ENCODE data around the gene MTA1.
A peak's percentile ranks its signal among the peaks of the same experiment; 100 is the strongest.

MTA1 gene

GRCh38 chr14:105486163-105486973, 66.7 kb downstream of the MTA1 start, which contains the start of gene CRIP1:
Gene CRIP1, plus strand, starts transcription at chr14:105486886. Its CDS starts 374 bp downstream, at chr14:105487260.
- peak within 1 kb of the TSS; percentile 50; the same call in 1 of the 2 replicates for H3K4me3 ChIP-seq (ENCODE audit: low read length)
- no peak within 1 kb of the TSS for H3K27ac ChIP-seq (ENCODE audit: low read length)
- no peaks in the 10 kb centered on the region for H3K36me3 ChIP-seq (ENCODE audit: insufficient read depth, low read depth, low read length)
- H3K27me3 ChIP-seq (ENCODE audit: insufficient read depth, low read length), result peaks cover 84% of the 10 kb centered on the region
- peaks cover 4% of the 10 kb centered on the region; the same call in 1 of the 2 replicates for H3K4me1 ChIP-seq (ENCODE audit: insufficient read depth, low read length)
- no peak within 1 kb of the TSS for H3K9ac ChIP-seq (ENCODE audit: low read depth, low read length)
- H3K9me3 ChIP-seq (ENCODE audit: insufficient read depth, low read depth, low read length), result no peaks in the 10 kb centered on the region

DNA sequence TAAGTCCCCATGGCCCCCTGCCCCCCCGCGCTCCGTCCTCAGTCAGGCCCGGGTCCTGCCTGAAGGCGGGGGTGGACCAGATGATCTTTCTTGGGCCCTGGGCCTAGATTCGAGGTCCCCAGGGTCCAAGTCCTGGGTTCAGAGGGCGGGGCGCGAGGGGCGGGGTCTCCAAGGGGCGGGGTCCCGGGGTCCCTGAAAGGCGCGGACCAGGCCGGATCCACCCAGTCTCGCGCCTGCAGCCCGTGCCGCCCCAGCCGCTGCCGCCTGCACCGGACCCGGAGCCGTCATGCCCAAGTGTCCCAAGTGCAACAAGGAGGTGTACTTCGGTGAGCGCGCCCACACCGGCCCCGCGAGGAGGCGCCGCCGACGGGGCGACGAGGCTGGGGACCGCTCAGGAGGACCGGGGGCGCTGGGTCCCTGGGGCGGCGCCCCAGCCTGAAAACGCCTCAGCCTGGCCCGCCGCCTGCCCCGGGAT, 67.4 kb downstream of the MTA1 start:
- H3K27ac ChIP-seq (ENCODE audit: low read length), result no peak overlapping the region
- H3K4me1 ChIP-seq (ENCODE audit: insufficient read depth, low read length), result peaks cover 4% of the 10 kb centered on the region; the same call in 1 of the 2 replicates
- peak overlapping the region; percentile 50; the same call in 1 of the 2 replicates for H3K4me3 ChIP-seq (ENCODE audit: low read length)
- H3K9me3 ChIP-seq (ENCODE audit: insufficient read depth, low read depth, low read length), result no peaks in the 10 kb centered on the region
- no peak overlapping the region for H3K9ac ChIP-seq (ENCODE audit: low read depth, low read length)
- no peaks in the 10 kb centered on the region for H3K36me3 ChIP-seq (ENCODE audit: insufficient read depth, low read depth, low read length)
- peaks cover 78% of the 10 kb centered on the region for H3K27me3 ChIP-seq (ENCODE audit: insufficient read depth, low read length)

DNA sequence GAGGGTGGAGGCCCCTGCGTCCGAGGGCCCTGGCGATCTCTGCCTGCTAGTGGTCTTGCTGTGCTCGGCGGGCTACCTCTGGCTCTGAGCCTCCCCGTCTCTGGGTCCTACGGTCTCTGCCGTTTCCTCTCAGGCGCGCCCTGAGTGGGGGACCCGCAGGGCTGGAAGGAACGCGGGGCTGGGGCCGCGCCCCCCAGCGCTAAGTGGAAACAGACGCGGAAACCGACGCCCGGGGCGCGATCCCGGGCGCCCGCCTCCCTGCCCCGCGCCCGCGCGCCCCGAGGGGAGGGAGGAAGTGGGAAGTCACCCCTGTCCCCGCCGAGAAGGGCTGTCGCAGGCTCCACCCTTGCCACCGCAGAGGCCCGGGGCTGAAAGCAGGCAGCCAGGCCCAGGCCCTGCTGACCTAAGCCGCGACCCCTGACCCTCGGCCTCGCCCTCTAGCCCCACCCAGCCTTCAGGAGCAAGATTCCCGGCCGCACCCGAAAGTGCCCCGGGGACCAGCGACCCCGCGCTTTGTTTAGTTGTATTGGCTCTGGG, 67.9 kb downstream of the MTA1 start:
- no peak overlapping the region for H3K27ac ChIP-seq (ENCODE audit: low read length)
- H3K4me1 ChIP-seq (ENCODE audit: insufficient read depth, low read length), result peaks cover 4% of the 10 kb centered on the region; the same call in 1 of the 2 replicates
- peak overlapping the region; percentile 50; the same call in 1 of the 2 replicates for H3K4me3 ChIP-seq (ENCODE audit: low read length)
- no peaks in the 10 kb centered on the region for H3K36me3 ChIP-seq (ENCODE audit: insufficient read depth, low read depth, low read length)
- H3K27me3 ChIP-seq (ENCODE audit: insufficient read depth, low read length), result peaks cover 73% of the 10 kb centered on the region
- H3K9ac ChIP-seq (ENCODE audit: low read depth, low read length), result no peak overlapping the region
- no peaks in the 10 kb centered on the region for H3K9me3 ChIP-seq (ENCODE audit: insufficient read depth, low read depth, low read length)

DNA sequence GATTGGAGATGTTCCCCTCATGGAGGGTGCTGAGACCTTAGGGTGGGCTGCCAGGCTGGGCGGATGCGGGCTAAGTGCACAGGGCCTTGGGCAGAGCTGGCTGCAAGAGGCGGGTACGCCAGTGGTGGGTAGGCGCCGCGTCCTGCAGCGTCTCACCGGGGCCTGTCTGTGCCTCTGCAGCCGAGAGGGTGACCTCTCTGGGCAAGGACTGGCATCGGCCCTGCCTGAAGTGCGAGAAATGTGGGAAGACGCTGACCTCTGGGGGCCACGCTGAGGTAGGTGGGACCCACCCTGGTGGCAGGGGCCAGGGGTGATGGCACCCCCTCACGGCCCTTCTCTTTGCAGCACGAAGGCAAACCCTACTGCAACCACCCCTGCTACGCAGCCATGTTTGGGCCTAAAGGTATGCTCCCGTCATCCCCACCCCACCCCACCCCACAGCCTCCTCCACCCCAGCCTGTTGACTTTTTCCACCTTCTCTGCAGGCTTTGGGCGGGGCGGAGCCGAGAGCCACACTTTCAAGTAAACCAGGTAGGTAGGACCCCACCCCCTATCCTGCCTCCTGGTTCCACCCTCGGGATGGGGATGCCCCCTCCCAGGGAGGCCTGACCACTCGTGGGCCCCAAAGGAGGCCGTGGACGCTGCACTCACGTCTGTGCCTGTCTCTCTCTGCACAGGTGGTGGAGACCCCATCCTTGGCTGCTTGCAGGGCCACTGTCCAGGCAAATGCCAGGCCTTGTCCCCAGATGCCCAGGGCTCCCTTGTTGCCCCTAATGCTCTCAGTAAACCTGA, 68.6 kb downstream of the MTA1 start:
- Histone ChIP-seq H3K4me1 (ENCODE audit: insufficient read depth, low read length) (peaks cover 4% of the 10 kb centered on the region; the same call in 1 of the 2 replicates), H3K4me3 (ENCODE audit: low read length) (no peak overlapping the region), H3K9me3 (ENCODE audit: insufficient read depth, low read depth, low read length) (no peaks in the 10 kb centered on the region), H3K27ac (ENCODE audit: low read length) (no peak overlapping the region), H3K27me3 (ENCODE audit: insufficient read depth, low read length) (peaks cover 66% of the 10 kb centered on the region), H3K9ac (ENCODE audit: low read depth, low read length) (no peak overlapping the region), H3K36me3 (ENCODE audit: insufficient read depth, low read depth, low read length) (no peaks in the 10 kb centered on the region)

DNA sequence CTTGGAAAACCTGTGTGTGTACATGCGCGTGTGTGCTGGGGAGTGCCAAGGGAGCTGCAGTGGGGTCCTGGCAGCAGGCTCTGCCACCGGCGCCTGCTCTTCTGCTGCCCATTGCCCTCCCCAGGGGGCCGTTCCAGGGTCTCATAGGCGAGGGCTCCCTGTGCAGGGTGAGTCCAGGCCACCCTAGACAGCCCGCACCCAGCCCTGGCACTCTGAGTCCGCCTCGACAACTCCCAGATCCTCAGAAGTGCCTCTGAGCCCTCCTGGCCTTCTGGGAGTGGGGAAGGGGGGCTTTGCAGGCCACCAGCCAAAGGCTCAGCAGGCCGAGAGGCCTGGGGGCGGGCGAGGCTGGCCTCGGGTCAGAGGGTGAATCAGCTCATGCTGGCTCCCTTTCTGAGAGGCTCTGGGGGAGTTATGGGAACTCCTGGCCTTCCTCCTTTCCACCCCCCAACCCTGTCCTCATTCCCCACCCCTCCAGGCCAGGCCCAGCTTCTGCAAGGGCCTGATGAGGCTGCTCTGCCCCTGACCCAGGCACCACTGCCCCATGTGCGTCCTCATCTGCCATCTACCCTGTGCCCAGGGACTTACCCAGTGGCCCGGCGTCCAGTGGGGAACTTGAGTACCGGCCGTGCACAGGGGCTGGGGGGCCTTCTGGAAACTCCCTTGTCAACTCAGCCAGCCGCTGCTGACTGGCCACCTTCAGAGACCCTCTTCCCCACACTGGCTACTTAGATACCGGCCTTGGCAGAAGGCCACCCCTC, 69.3 kb downstream of the MTA1 start:
- no peaks in the 10 kb centered on the region for H3K9me3 ChIP-seq (ENCODE audit: insufficient read depth, low read depth, low read length)
- H3K4me1 ChIP-seq (ENCODE audit: insufficient read depth, low read length), result peaks cover 4% of the 10 kb centered on the region; the same call in 1 of the 2 replicates
- no peak overlapping the region for H3K9ac ChIP-seq (ENCODE audit: low read depth, low read length)
- H3K4me3 ChIP-seq (ENCODE audit: low read length), result peak overlapping the region; percentile 50; the same call in 1 of the 2 replicates
- H3K27me3 ChIP-seq (ENCODE audit: insufficient read depth, low read length), result peaks cover 63% of the 10 kb centered on the region
- H3K27ac ChIP-seq (ENCODE audit: low read length), result no peak overlapping the region
- no peaks in the 10 kb centered on the region for H3K36me3 ChIP-seq (ENCODE audit: insufficient read depth, low read depth, low read length)

- peaks cover 4% of the 10 kb centered on the region; the same call in 1 of the 2 replicates for H3K4me1 ChIP-seq (ENCODE audit: insufficient read depth, low read length)
- H3K27me3 ChIP-seq (ENCODE audit: insufficient read depth, low read length), result peaks cover 56% of the 10 kb centered on the region
- H3K27ac ChIP-seq (ENCODE audit: low read length), result no peak overlapping the region
- no peaks in the 10 kb centered on the region for H3K9me3 ChIP-seq (ENCODE audit: insufficient read depth, low read depth, low read length)
- H3K9ac ChIP-seq (ENCODE audit: low read depth, low read length), result no peak overlapping the region
- no peaks in the 10 kb centered on the region for H3K36me3 ChIP-seq (ENCODE audit: insufficient read depth, low read depth, low read length)
- H3K4me3 ChIP-seq (ENCODE audit: low read length), result peak overlapping the region; percentile 50; the same call in 1 of the 2 replicates
Observed at GRCh38 chr14:105489542-105490266, 70.1 kb downstream of the MTA1 start.

DNA sequence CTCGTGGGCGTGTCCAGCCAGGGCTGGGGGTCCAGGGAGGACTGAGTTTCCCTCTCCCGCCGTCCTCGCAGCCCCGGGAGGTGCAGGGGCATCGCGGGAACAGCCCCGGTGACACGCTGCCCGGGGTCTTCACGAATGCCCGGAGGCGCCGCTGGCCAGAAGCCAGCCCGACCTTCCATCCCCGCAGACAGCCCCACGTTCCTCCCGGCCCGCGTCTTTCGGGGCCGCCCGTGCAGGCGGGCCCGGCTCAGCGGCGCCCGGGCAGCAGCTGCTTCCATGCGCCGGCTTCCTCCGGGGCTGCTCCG, 70.6 kb downstream of the MTA1 start:
- peak overlapping the region; percentile 32; the same call in 1 of the 2 replicates for H3K9ac ChIP-seq (ENCODE audit: low read depth, low read length)
- no peak overlapping the region for H3K27ac ChIP-seq (ENCODE audit: low read length)
- peaks cover 4% of the 10 kb centered on the region; the same call in 1 of the 2 replicates for H3K4me1 ChIP-seq (ENCODE audit: insufficient read depth, low read length)

GRCh38 chr14:105490572-105491365, 71.1 kb downstream of the MTA1 start, which contains the start of gene TEDC1:
Gene TEDC1, plus strand, starts transcription at chr14:105491246. Its CDS starts 130 bp downstream, at chr14:105491376.
- Histone ChIP-seq H3K9me3 (ENCODE audit: insufficient read depth, low read depth, low read length) (no peaks in the 10 kb centered on the region), H3K27ac (ENCODE audit: low read length) (no peak within 1 kb of the TSS), H3K4me3 (ENCODE audit: low read length) (peak within 1 kb of the TSS; percentile 67), H3K27me3 (ENCODE audit: insufficient read depth, low read length) (peaks cover 45% of the 10 kb centered on the region), H3K9ac (ENCODE audit: low read depth, low read length) (peak within 1 kb of the TSS; percentile 66; the same call in 1 of the 2 replicates), H3K4me1 (ENCODE audit: insufficient read depth, low read length) (peaks cover 4% of the 10 kb centered on the region; the same call in 1 of the 2 replicates), H3K36me3 (ENCODE audit: insufficient read depth, low read depth, low read length) (no peaks in the 10 kb centered on the region)

More for the DNA sequence above, 70.6 kb downstream of the MTA1 start:
- H3K9me3 ChIP-seq (ENCODE audit: insufficient read depth, low read depth, low read length), result no peaks in the 10 kb centered on the region
- peak overlapping the region; percentile 50; the same call in 1 of the 2 replicates for H3K4me3 ChIP-seq (ENCODE audit: low read length)
- H3K36me3 ChIP-seq (ENCODE audit: insufficient read depth, low read depth, low read length), result no peaks in the 10 kb centered on the region
- peaks cover 51% of the 10 kb centered on the region for H3K27me3 ChIP-seq (ENCODE audit: insufficient read depth, low read length)

GRCh38 chr14:105491366-105491973, 71.8 kb downstream of the MTA1 start:
- Histone ChIP-seq H3K9ac (ENCODE audit: low read depth, low read length) (peak overlapping the region; percentile 66; the same call in 1 of the 2 replicates), H3K4me1 (ENCODE audit: insufficient read depth, low read length) (peaks cover 4% of the 10 kb centered on the region; the same call in 1 of the 2 replicates), H3K36me3 (ENCODE audit: insufficient read depth, low read depth, low read length) (no peaks in the 10 kb centered on the region), H3K4me3 (ENCODE audit: low read length) (peak overlapping the region; percentile 67), H3K27me3 (ENCODE audit: insufficient read depth, low read length) (peaks cover 38% of the 10 kb centered on the region), H3K27ac (ENCODE audit: low read length) (no peak overlapping the region), H3K9me3 (ENCODE audit: insufficient read depth, low read depth, low read length) (no peaks in the 10 kb centered on the region)

All from iPS-20b (cell line).